Neural cell (in vitro differentiated cells): ENCODE results near the gene BICRAL. TPM values are rescaled to one million over a fixed set of nuclear protein-coding genes. Genes with fewer than 3 reads are reported as not detected.

Source experiments
- H2AFZ ChIP-seq: fragments of 200-600, 300-800 bp; sonication (generic), shearing (Covaris generic); 2 replicates; pipeline ENCODE4 v1.6.0; 2014; ENCODE audit warnings: low read depth, mild to moderate bottlenecking, antibody characterized with exemption, low read length, moderate library complexity
- H3F3A ChIP-seq: fragments of 200-600 bp; shearing (Covaris generic); 2 replicates; pipeline ENCODE4 v1.6.1; 2016; ENCODE audit warnings: mild to moderate bottlenecking, moderate library complexity, mixed read lengths, antibody characterized with exemption, low read length; ENCODE audit not compliant: insufficient read depth, poor library complexity, severe bottlenecking
- H3K27ac ChIP-seq: fragments of 200-600, 300-800 bp; sonication (generic), shearing (Covaris generic); 2 replicates; pipeline ENCODE4 v1.5.1; 2014; ENCODE audit warnings: mild to moderate bottlenecking, low read length, moderate library complexity
- H3K27me3 ChIP-seq: fragments of 300-800, 200-600 bp; sonication (generic), shearing (Covaris generic); 2 replicates; pipeline ENCODE4 v1.6.0; 2014; ENCODE audit warnings: mild to moderate bottlenecking, low read depth, low read length, moderate library complexity; ENCODE audit not compliant: insufficient read depth
- H3K36me3 ChIP-seq: fragments of 300-800, 200-600 bp; sonication (generic), shearing (Covaris generic); 2 replicates; pipeline ENCODE4 v1.5.1; 2014; ENCODE audit warnings: mild to moderate bottlenecking, antibody characterized with exemption, low read length, moderate library complexity; ENCODE audit not compliant: insufficient read depth
- H3K4me2 ChIP-seq: fragments of 300-800, 200-600 bp; sonication (generic), shearing (Covaris generic); 2 replicates; pipeline ENCODE4 v1.6.0; 2014; ENCODE audit warnings: mild to moderate bottlenecking, low read length
- H3K4me3 ChIP-seq: fragments of 300-800, 200-600 bp; sonication (generic), shearing (Covaris generic); 2 replicates; pipeline ENCODE4 v1.5.1; 2014; ENCODE audit warnings: mild to moderate bottlenecking, low read length, moderate library complexity
- H3K79me2 ChIP-seq: fragments of 200-600 bp; shearing (Covaris generic); replicated peaks from 2 replicates; pipeline ENCODE4 v1.6.0; 2014; ENCODE audit warnings: mild to moderate bottlenecking, low read length, moderate library complexity; ENCODE audit not compliant: insufficient read depth
- H3K9ac ChIP-seq: fragments of 300-800, 200-600 bp; sonication (generic), shearing (Covaris generic); 2 replicates; pipeline ENCODE4 v1.6.1; 2016; ENCODE audit warnings: mild to moderate bottlenecking, low read length, mixed read lengths
- H3K9me2 ChIP-seq: fragments of 200-600 bp; shearing (Covaris generic); 2 replicates; pipeline ENCODE4 v1.6.1; 2016; ENCODE audit warnings: mild to moderate bottlenecking, low read length, mixed read lengths; ENCODE audit not compliant: insufficient read depth
- H3K9me3 ChIP-seq: fragments of 200-600, 300-800 bp; sonication (generic), shearing (Covaris generic); 2 replicates; pipeline ENCODE4 v1.6.1; 2016; ENCODE audit warnings: mild to moderate bottlenecking, mixed run types, low read length, moderate library complexity, mixed read lengths
- H4K20me1 ChIP-seq: fragments of 200-600 bp; shearing (Covaris generic); 2 replicates; pipeline ENCODE4 v1.6.1; 2016; ENCODE audit warnings: mild to moderate bottlenecking, mixed run types; ENCODE audit not compliant: insufficient read depth
- CTCF ChIP-seq: fragments of 450-650 bp; IDR thresholded peaks from 2 replicates; pipeline ENCODE4 v1.5.1; 2014; ENCODE audit warnings: antibody characterized with exemption, mild to moderate bottlenecking, moderate library complexity; ENCODE audit not compliant: poor library complexity, severe bottlenecking
- EP300 ChIP-seq: fragments of 450-650 bp; conservative IDR thresholded peaks from 2 replicates; pipeline ENCODE4 v1.6.1; 2014; ENCODE audit warnings: antibody characterized with exemption, mild to moderate bottlenecking, moderate library complexity; ENCODE audit not compliant: poor library complexity, severe bottlenecking
- EZH2 ChIP-seq: fragments of 200-600, 300-800 bp; shearing (Covaris generic), sonication (generic); IDR thresholded peaks from 2 replicates; pipeline ENCODE4 v1.6.1; 2014; ENCODE audit warnings: antibody characterized with exemption, low read length, borderline replicate concordance, mild to moderate bottlenecking; ENCODE audit not compliant: insufficient read depth, poor library complexity, severe bottlenecking
- MXI1 ChIP-seq: fragments of 450-650 bp; conservative IDR thresholded peaks from 2 replicates; pipeline ENCODE4 v1.6.1; 2014; ENCODE audit warnings: antibody characterized with exemption, mild to moderate bottlenecking; ENCODE audit not compliant: poor library complexity, severe bottlenecking
- POLR2AphosphoS5 ChIP-seq: IDR thresholded peaks from 2 replicates; pipeline ENCODE4 v1.6.1; 2012
- RAD21 ChIP-seq: fragments of 450-650 bp; conservative IDR thresholded peaks from 2 replicates; pipeline ENCODE4 v1.6.1; 2014; ENCODE audit warnings: antibody characterized with exemption, mild to moderate bottlenecking, moderate library complexity
- SMC3 ChIP-seq: fragments of 450-650 bp; conservative IDR thresholded peaks from 2 replicates; pipeline ENCODE4 v1.6.1; 2014; ENCODE audit warnings: antibody characterized with exemption, mild to moderate bottlenecking, moderate library complexity; ENCODE audit not compliant: poor library complexity
- TAF1 ChIP-seq: IDR thresholded peaks from 2 replicates; pipeline ENCODE4 v1.6.1; 2012; ENCODE audit warnings: low read depth
- polyA plus RNA-seq: library from polyadenylated mRNA; depleted of rRNA; stranded (reverse); fragments of >200 nt; gene quantifications from 2 replicates; pipeline ENCODE4 v1.2.3, GENCODE V29; 2014
- TF ChIP-seq, protein P1 (sequence below): IDR thresholded peaks from 2 replicates; pipeline ENCODE4 v1.6.1; 2012; ENCODE audit warnings: borderline replicate concordance

Gene BICRAL
- polyA plus RNA-seq, 1 donor from 2014 or later: 6.7 TPM

DNA sequence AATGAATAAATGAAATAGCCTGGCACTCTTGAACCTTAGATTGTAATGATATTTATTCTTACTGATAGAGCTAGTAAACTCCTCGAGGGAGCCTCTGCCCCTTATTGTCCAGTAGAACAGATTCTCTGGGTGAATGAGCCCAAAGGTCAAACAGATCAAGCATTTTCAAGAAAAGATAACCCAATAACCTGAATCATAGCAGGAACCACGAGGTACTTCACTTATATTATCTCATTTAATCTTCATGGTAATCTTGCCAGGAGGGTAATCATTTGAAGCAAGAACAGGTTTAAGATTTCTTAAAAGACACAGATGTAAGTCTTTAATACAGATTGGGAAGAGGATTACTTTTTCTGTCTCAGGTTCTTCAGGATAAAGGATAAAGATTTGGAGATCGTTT is 18.9 kb upstream of the BICRAL start:
- Histone ChIP-seq H3K9ac (no peak overlapping the region), H3K4me3 (no peak overlapping the region), H3K36me3 (no peaks in the 10 kb centered on the region), H3K27ac (no peak overlapping the region), H3K79me2 (no peaks in the 10 kb centered on the region), H3K9me2 (no peaks in the 10 kb centered on the region), H3F3A (no peaks in the 10 kb centered on the region), H2AFZ (no peak overlapping the region), H4K20me1 (no peaks in the 10 kb centered on the region), H3K9me3 (no peaks in the 10 kb centered on the region), H3K27me3 (no peaks in the 10 kb centered on the region), H3K4me2 (no peak overlapping the region)
- TF ChIP-seq MXI1: no peak
- no peak for TF ChIP-seq SMC3
- no peak for TF ChIP-seq POLR2AphosphoS5
- TF ChIP-seq EZH2: no peak
- TF ChIP-seq, protein P1, sequence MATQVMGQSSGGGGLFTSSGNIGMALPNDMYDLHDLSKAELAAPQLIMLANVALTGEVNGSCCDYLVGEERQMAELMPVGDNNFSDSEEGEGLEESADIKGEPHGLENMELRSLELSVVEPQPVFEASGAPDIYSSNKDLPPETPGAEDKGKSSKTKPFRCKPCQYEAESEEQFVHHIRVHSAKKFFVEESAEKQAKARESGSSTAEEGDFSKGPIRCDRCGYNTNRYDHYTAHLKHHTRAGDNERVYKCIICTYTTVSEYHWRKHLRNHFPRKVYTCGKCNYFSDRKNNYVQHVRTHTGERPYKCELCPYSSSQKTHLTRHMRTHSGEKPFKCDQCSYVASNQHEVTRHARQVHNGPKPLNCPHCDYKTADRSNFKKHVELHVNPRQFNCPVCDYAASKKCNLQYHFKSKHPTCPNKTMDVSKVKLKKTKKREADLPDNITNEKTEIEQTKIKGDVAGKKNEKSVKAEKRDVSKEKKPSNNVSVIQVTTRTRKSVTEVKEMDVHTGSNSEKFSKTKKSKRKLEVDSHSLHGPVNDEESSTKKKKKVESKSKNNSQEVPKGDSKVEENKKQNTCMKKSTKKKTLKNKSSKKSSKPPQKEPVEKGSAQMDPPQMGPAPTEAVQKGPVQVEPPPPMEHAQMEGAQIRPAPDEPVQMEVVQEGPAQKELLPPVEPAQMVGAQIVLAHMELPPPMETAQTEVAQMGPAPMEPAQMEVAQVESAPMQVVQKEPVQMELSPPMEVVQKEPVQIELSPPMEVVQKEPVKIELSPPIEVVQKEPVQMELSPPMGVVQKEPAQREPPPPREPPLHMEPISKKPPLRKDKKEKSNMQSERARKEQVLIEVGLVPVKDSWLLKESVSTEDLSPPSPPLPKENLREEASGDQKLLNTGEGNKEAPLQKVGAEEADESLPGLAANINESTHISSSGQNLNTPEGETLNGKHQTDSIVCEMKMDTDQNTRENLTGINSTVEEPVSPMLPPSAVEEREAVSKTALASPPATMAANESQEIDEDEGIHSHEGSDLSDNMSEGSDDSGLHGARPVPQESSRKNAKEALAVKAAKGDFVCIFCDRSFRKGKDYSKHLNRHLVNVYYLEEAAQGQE: no peak
- TF ChIP-seq CTCF: no peak
- no peak for TF ChIP-seq RAD21
- no peak for TF ChIP-seq EP300
- TF ChIP-seq TAF1: no peak

DNA sequence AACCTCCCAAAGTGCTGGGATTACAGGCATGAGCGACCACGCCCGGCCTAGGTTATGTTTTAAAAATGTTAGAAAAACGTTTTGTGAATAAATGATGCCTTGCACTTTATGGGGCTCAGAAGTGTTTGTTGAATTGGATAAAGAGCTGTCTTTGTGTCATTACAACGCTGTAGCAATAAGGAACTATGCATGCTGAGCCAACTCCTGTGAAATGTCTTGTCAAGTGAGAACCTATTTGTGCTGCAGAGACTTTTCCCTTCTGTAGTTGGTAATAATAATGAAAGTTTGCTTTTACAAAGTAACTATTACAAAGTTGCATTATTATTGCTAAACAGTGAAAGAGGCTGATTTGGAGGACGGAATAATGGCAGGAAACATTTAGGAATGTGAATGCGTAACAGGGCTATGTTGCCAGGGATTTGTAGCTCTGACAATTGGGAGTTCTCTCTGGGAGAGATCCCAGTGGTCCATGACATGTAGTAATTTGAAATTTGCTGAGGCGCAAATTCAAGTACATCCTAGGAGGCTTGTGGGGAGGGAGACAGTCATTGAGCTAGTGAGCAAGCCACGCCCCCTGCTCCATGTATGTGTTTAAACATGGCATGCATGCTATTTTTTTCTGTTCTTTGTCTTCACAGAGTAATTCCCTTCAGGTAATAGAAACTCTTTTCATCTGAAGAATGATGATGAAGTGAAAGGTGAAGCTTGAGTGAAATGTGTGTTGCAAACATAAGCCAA is 16.8 kb upstream of the BICRAL start:
- TF ChIP-seq, protein P1: no peak
- TF ChIP-seq CTCF (no peak), MXI1 (no peak), RAD21 (no peak), TAF1 (no peak), EP300 (no peak), SMC3 (no peak), POLR2AphosphoS5 (no peak), EZH2 (no peak)

More for the DNA sequence above, 16.8 kb upstream of the BICRAL start:
- H3K36me3 ChIP-seq: no peaks in the 10 kb centered on the region
- H3F3A ChIP-seq: no peaks in the 10 kb centered on the region
- H3K27me3 ChIP-seq: no peaks in the 10 kb centered on the region
- no peak overlapping the region for H3K4me2 ChIP-seq
- no peaks in the 10 kb centered on the region for H3K9me3 ChIP-seq
- H3K4me3 ChIP-seq: no peak overlapping the region
- H3K79me2 ChIP-seq: no peaks in the 10 kb centered on the region
- peak overlapping the region; percentile 24 for H3K27ac ChIP-seq
- no peak overlapping the region for H3K9ac ChIP-seq
- no peaks in the 10 kb centered on the region for H3K9me2 ChIP-seq
- H4K20me1 ChIP-seq: no peaks in the 10 kb centered on the region
- H2AFZ ChIP-seq: no peak overlapping the region
